ENCODE results near the gene CHMP6. TPM values are rescaled to one million over a fixed set of nuclear protein-coding genes. Genes with fewer than 3 reads are reported as not detected.

The CHMP6 gene
- total RNA-seq, 1 donor from 2014 or later: 29.1 TPM

- DNase-seq (ENCODE audit: extremely low spot score, unreplicated experiment): no peak
- no peak overlapping the region for H3K27ac Mint-ChIP-seq
- TF ChIP-seq CTCF (conservative IDR thresholded peaks at IDR 0.05): no peak
- peaks cover 4% of the 10 kb centered on the region for H3K36me3 Mint-ChIP-seq
- H3K4me3 Mint-ChIP-seq: no peak overlapping the region
- no peaks in the 10 kb centered on the region for H3K9me3 Mint-ChIP-seq
- H3K4me1 Mint-ChIP-seq (ENCODE audit: unreplicated experiment): peaks cover 26% of the 10 kb centered on the region
- H3K27me3 Mint-ChIP-seq: no peaks in the 10 kb centered on the region
Observed at GRCh38 chr17:81020767-81021497, 29.3 kb downstream of the CHMP6 start.

DNA sequence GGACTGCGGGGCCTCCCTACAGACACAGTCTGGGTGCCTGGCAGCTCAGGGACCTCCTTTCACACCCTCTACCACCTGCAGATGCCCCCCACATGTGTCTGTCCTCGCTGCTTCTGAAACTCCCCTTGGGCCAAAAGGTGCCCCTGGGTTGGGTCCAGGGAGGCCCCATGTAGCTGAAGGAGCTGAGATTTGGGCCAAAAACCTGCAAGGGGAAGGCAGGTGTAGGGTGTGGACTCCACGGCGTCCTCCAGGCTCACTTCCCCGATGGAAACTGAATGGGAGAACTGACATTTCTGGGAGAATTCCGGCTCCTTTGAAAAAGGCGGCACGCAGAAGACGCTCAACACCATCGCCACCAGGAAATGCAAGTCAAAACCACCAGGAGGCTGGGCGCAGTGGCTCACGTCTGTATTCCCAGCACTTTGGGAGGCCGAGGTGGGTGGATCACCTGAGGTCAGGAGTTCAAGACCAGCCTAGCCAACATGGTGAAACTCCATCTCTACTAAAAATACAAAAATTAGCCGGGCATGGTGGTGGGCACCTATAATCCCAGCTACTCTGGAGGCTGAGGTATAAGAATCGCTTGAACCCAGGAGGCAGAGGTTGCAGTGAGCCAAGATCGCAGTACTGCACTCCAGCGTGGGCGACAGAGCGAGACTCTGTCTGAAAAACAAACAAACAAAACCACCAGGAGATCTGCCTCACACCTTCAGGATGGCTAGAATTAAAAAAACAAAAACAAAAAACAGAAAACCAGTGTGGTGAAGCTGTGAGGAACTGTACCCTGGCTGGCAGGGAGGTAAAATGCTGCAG, 30.1 kb downstream of the CHMP6 start:
- Mint-ChIP-seq H3K36me3 (peaks cover 2% of the 10 kb centered on the region), H3K4me1 (ENCODE audit: unreplicated experiment) (peaks cover 28% of the 10 kb centered on the region), H3K9me3 (no peaks in the 10 kb centered on the region), H3K27me3 (peaks cover 5% of the 10 kb centered on the region), H3K4me3 (no peak overlapping the region), H3K27ac (no peak overlapping the region)
- no peak for TF ChIP-seq CTCF (conservative IDR thresholded peaks at IDR 0.05)
- DNase-seq (ENCODE audit: extremely low spot score, unreplicated experiment): no peak

- no peak for DNase-seq (ENCODE audit: extremely low spot score, unreplicated experiment)
- no peaks in the 10 kb centered on the region for H3K9me3 Mint-ChIP-seq
- no peaks in the 10 kb centered on the region for H3K36me3 Mint-ChIP-seq
- no peak for TF ChIP-seq CTCF (conservative IDR thresholded peaks at IDR 0.05)
- H3K27ac Mint-ChIP-seq: no peak overlapping the region
- H3K27me3 Mint-ChIP-seq: peaks cover 10% of the 10 kb centered on the region
- H3K4me1 Mint-ChIP-seq (ENCODE audit: unreplicated experiment): peaks cover 34% of the 10 kb centered on the region
- no peak overlapping the region for H3K4me3 Mint-ChIP-seq
Observed at GRCh38 chr17:81022344-81022676, 30.7 kb downstream of the CHMP6 start.

GRCh38 chr17:81025065-81025740, 33.6 kb downstream of the CHMP6 start:
- Mint-ChIP-seq H3K4me1 (ENCODE audit: unreplicated experiment) (peaks cover 20% of the 10 kb centered on the region), H3K27me3 (peaks cover 10% of the 10 kb centered on the region), H3K9me3 (no peaks in the 10 kb centered on the region), H3K36me3 (no peaks in the 10 kb centered on the region), H3K27ac (no peak overlapping the region), H3K4me3 (no peak overlapping the region)
- DNase-seq (ENCODE audit: extremely low spot score, unreplicated experiment): no peak
- no peak for TF ChIP-seq CTCF (conservative IDR thresholded peaks at IDR 0.05)

GRCh38 chr17:81025741-81026129, 34.1 kb downstream of the CHMP6 start:
- Mint-ChIP-seq H3K27ac (no peak overlapping the region), H3K4me3 (no peak overlapping the region), H3K9me3 (no peaks in the 10 kb centered on the region), H3K27me3 (peaks cover 10% of the 10 kb centered on the region), H3K4me1 (ENCODE audit: unreplicated experiment) (peaks cover 20% of the 10 kb centered on the region), H3K36me3 (no peaks in the 10 kb centered on the region)
- TF ChIP-seq CTCF (conservative IDR thresholded peaks at IDR 0.05): no peak
- no peak for DNase-seq (ENCODE audit: extremely low spot score, unreplicated experiment)
